IMR-90 (cell line): Measurements from ENCODE around the gene PCDH19.

ENCODE experiments used
- CEBPB ChIP-seq: IDR thresholded peaks from 2 replicates; pipeline ENCODE4 v1.6.1; 2012; ENCODE audit warnings: low read depth, low read length, improper control_type of control experiment
- CTCF ChIP-seq: conservative IDR thresholded peaks from 2 replicates; pipeline ENCODE4 v1.5.1; 2012; ENCODE audit warnings: mild to moderate bottlenecking, low read depth, low read length, improper control_type of control experiment
- POLR2A ChIP-seq: IDR thresholded peaks from 2 replicates; pipeline ENCODE4 v1.6.1; 2012; ENCODE audit warnings: mild to moderate bottlenecking, low read depth, low read length
- RFX5 ChIP-seq: IDR thresholded peaks from 2 replicates; pipeline ENCODE4 v1.8.0; 2012; ENCODE audit warnings: low read depth, mild to moderate bottlenecking, low read length, moderate library complexity

- TF ChIP-seq CTCF, result peak; percentile 56
- no peak for TF ChIP-seq RFX5
- no peak for TF ChIP-seq CEBPB
- no peak for TF ChIP-seq POLR2A
Observed at GRCh38 chrX:100447655-100448397, 37.8 kb upstream of the PCDH19 start.
